ENCODE results near the gene MAFG. TPM values are rescaled to one million over a fixed set of nuclear protein-coding genes. Genes with fewer than 3 reads are reported as not detected.

MAFG gene
- total RNA-seq, 1 donor from 2014 or later, result 35.8 TPM

DNA sequence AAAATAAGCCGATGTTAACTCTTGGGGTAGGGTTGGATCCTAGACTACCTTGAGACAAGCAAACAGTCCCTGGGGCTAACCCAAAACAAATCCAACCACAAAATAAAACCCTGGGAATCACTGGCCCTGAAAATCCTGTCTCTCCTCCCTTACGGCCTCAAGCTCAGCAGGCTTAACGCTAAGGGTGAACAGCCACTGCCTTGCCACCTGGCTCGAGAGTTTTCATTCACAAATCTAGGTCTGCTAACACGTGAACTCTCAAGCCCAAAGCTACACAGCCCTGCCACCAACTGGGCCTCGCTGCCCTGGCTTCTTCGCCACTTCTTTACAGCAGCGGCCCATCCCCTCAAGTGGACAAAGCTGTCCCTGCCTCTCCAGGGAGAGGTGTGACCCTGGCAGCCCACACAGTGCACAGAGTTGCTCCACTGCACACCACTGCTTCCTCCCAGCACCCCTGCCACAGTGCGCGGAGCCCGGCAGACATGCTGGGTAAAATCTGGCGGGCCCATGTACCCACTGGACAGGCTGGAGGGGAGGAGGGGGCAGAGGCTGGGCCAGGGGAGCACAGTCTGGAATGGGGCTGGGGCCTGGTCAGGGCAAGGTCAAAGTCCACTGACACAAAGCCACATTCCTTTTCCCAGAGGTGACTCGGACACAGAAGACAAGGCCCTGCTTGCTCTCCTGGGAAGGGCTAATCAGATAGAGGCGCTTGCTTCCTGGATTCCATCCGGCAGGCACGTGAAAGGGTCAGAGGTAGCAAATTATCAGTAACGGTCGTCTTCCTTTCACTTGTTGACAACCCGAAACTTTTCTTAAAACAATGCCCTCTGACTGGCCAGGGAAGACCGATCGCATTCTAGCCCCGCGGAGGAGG lies 17.3 kb downstream of the MAFG start:
- peak overlapping the region; percentile 72 for H3K9ac ChIP-seq (ENCODE audit: low read length)
- H3K36me3 ChIP-seq (ENCODE audit: insufficient read depth, low read length), result peaks cover 6% of the 10 kb centered on the region
- Mint-ChIP-seq H3K9me3 (ENCODE audit: unreplicated experiment) (peaks cover 1% of the 10 kb centered on the region), H3K27me3 (ENCODE audit: low read depth, unreplicated experiment) (no peaks in the 10 kb centered on the region), H3K27ac (ENCODE audit: unreplicated experiment) (peak overlapping the region; percentile 4), H3K36me3 (ENCODE audit: low read depth, unreplicated experiment) (peaks cover 10% of the 10 kb centered on the region), H3K4me3 (ENCODE audit: unreplicated experiment) (peak overlapping the region; percentile 90), H3K4me1 (ENCODE audit: low read depth, unreplicated experiment) (peaks cover 2% of the 10 kb centered on the region)
- peak overlapping the region; percentile 88 for H3K4me2 ChIP-seq (ENCODE audit: low read length)
- H2AFZ ChIP-seq (ENCODE audit: low read depth, low read length), result peak overlapping the region; percentile 62
- TF ChIP-seq EZH2 (IDR thresholded peaks at IDR 0.05; ENCODE audit: insufficient read depth, low read length), result no peak
- no peak for TF ChIP-seq CTCF (IDR thresholded peaks at IDR 0.05; ENCODE audit: insufficient read depth, low read depth, low read length)
- H3K4me1 ChIP-seq (ENCODE audit: insufficient read depth, low read length), result peaks cover 10% of the 10 kb centered on the region
- no peaks in the 10 kb centered on the region for H3K9me3 ChIP-seq (ENCODE audit: insufficient read depth, low read depth, low read length)
- no peak for FAIRE-seq
- H3K27ac ChIP-seq (ENCODE audit: low read depth, low read length), result no peak overlapping the region
- H3K4me3 ChIP-seq (ENCODE audit: insufficient read depth, low read depth, low read length), result peak overlapping the region; percentile 61
- peaks cover 9% of the 10 kb centered on the region for H3K79me2 ChIP-seq (ENCODE audit: insufficient read depth, low read length)
- no peak for DNase-seq (ENCODE audit: low read depth)
- no peaks in the 10 kb centered on the region for H3K27me3 ChIP-seq (ENCODE audit: insufficient read depth, low read length)
- peaks cover 54% of the 10 kb centered on the region for H4K20me1 ChIP-seq (ENCODE audit: insufficient read depth, low read length)

DNA sequence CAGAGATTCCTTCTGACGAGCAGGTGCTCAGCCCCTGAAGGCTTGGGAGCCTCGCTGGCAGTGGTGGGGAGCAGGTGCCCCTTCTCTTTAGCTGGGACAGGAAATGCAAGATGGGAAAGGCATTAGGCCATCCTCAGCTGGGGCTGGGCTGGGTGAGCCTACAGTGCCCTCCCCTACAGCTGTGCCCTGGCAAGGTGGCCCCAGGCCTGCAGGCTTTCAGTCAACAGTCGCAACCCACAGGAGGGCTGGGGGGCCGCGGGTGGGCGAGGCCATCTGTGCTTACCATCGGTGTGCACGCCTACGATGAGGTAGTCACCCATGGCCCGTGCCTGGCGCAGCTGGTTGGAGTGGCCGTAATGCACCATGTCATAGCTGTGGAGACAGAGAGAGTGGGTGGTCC lies 18.3 kb downstream of the MAFG start:
- TF ChIP-seq EZH2 (IDR thresholded peaks at IDR 0.05; ENCODE audit: insufficient read depth, low read length), result no peak
- no peak for TF ChIP-seq CTCF (IDR thresholded peaks at IDR 0.05; ENCODE audit: insufficient read depth, low read depth, low read length)
- Histone ChIP-seq H2AFZ (ENCODE audit: low read depth, low read length) (no peak overlapping the region), H3K4me3 (ENCODE audit: insufficient read depth, low read depth, low read length) (no peak overlapping the region), H3K4me1 (ENCODE audit: insufficient read depth, low read length) (peaks cover 10% of the 10 kb centered on the region), H3K4me2 (ENCODE audit: low read length) (no peak overlapping the region), H3K27ac (ENCODE audit: low read depth, low read length) (no peak overlapping the region), H3K9ac (ENCODE audit: low read length) (no peak overlapping the region), H4K20me1 (ENCODE audit: insufficient read depth, low read length) (peaks cover 46% of the 10 kb centered on the region), H3K27me3 (ENCODE audit: insufficient read depth, low read length) (no peaks in the 10 kb centered on the region), H3K9me3 (ENCODE audit: insufficient read depth, low read depth, low read length) (no peaks in the 10 kb centered on the region), H3K36me3 (ENCODE audit: insufficient read depth, low read length) (peaks cover under 1% of the 10 kb centered on the region), H3K79me2 (ENCODE audit: insufficient read depth, low read length) (peaks cover 4% of the 10 kb centered on the region)
- DNase-seq (ENCODE audit: low read depth), result no peak
- H3K27ac Mint-ChIP-seq (ENCODE audit: unreplicated experiment), result no peak overlapping the region
- peaks cover 7% of the 10 kb centered on the region for H3K36me3 Mint-ChIP-seq (ENCODE audit: low read depth, unreplicated experiment)
- FAIRE-seq, result no peak
- H3K4me1 Mint-ChIP-seq (ENCODE audit: low read depth, unreplicated experiment), result peaks cover 2% of the 10 kb centered on the region
- H3K27me3 Mint-ChIP-seq (ENCODE audit: low read depth, unreplicated experiment), result no peaks in the 10 kb centered on the region
- H3K9me3 Mint-ChIP-seq (ENCODE audit: unreplicated experiment), result peaks cover 1% of the 10 kb centered on the region
- peak overlapping the region; percentile 40 for H3K4me3 Mint-ChIP-seq (ENCODE audit: unreplicated experiment)

DNA sequence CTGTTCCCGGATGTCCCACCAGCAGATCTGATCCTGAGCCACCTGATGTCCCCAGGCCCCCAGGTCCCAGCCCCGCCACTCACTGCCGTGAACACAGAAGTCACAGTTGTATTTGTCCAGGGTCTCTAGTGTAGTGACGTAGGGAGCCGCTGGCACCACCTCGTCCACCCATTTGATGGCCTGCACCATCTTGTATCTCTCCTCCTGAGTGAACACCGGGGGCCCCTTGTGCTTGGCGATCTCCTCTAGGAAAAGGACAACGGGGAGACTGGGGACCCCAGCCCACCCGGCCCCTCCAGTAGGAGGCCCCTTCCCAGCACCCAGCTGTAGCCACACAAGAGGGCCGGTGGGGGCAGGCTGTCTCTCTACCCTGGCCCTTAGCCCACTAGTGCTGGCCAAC lies 18.7 kb downstream of the MAFG start:
- TF ChIP-seq EZH2 (IDR thresholded peaks at IDR 0.05; ENCODE audit: insufficient read depth, low read length) (no peak), CTCF (IDR thresholded peaks at IDR 0.05; ENCODE audit: insufficient read depth, low read depth, low read length) (no peak)
- Histone ChIP-seq H3K27me3 (ENCODE audit: insufficient read depth, low read length) (no peaks in the 10 kb centered on the region), H3K4me2 (ENCODE audit: low read length) (no peak overlapping the region), H2AFZ (ENCODE audit: low read depth, low read length) (no peak overlapping the region), H3K27ac (ENCODE audit: low read depth, low read length) (no peak overlapping the region), H3K36me3 (ENCODE audit: insufficient read depth, low read length) (no peaks in the 10 kb centered on the region), H3K79me2 (ENCODE audit: insufficient read depth, low read length) (peaks cover 4% of the 10 kb centered on the region), H4K20me1 (ENCODE audit: insufficient read depth, low read length) (peaks cover 42% of the 10 kb centered on the region), H3K9me3 (ENCODE audit: insufficient read depth, low read depth, low read length) (no peaks in the 10 kb centered on the region), H3K4me1 (ENCODE audit: insufficient read depth, low read length) (peaks cover 10% of the 10 kb centered on the region), H3K9ac (ENCODE audit: low read length) (no peak overlapping the region), H3K4me3 (ENCODE audit: insufficient read depth, low read depth, low read length) (no peak overlapping the region)
- FAIRE-seq, result no peak
- Mint-ChIP-seq H3K36me3 (ENCODE audit: low read depth, unreplicated experiment) (peaks cover 6% of the 10 kb centered on the region), H3K27ac (ENCODE audit: unreplicated experiment) (no peak overlapping the region), H3K4me3 (ENCODE audit: unreplicated experiment) (no peak overlapping the region), H3K9me3 (ENCODE audit: unreplicated experiment) (peaks cover 1% of the 10 kb centered on the region), H3K27me3 (ENCODE audit: low read depth, unreplicated experiment) (no peaks in the 10 kb centered on the region), H3K4me1 (ENCODE audit: low read depth, unreplicated experiment) (peaks cover 2% of the 10 kb centered on the region)
- no peak for DNase-seq (ENCODE audit: low read depth)

All from astrocyte (in vitro differentiated cells and primary cell).